Endodermal cell (in vitro differentiated cells): ENCODE results near the gene DSCAML1. TPM values are rescaled to one million over a fixed set of nuclear protein-coding genes. Genes with fewer than 3 reads are reported as not detected.

Experiments used
- DNase-seq: peaks from one replicate; pipeline ENCODE4 v3.0.0-alpha.2; 2017
- H3K27ac ChIP-seq: 2 replicates; pipeline ENCODE4 v1.5.1; 2013; ENCODE audit warnings: mild to moderate bottlenecking, low read depth, low read length, moderate library complexity
- H3K27me3 ChIP-seq: 2 replicates; pipeline ENCODE4 v1.6.1; 2013; ENCODE audit warnings: mild to moderate bottlenecking, low read length, moderate library complexity; ENCODE audit not compliant: insufficient read depth, control insufficient read depth, poor library complexity, severe bottlenecking
- H3K36me3 ChIP-seq: 2 replicates; pipeline ENCODE4 v1.7.0; 2013; ENCODE audit warnings: mild to moderate bottlenecking, low read length, moderate library complexity; ENCODE audit not compliant: control insufficient read depth, insufficient read depth
- H3K4me1 ChIP-seq: one replicate; pipeline ENCODE4 v1.7.0; 2013; ENCODE audit warnings: low read length; ENCODE audit not compliant: control insufficient read depth, insufficient read depth
- H3K4me3 ChIP-seq: 2 replicates; pipeline ENCODE4 v1.5.1; 2013; ENCODE audit warnings: mild to moderate bottlenecking, low read length, moderate library complexity
- H3K9ac ChIP-seq: 2 replicates; pipeline ENCODE4 v1.6.1; 2013; ENCODE audit warnings: mild to moderate bottlenecking, low read length, moderate library complexity; ENCODE audit not compliant: poor library complexity, severe bottlenecking; ENCODE audit errors: extremely low read depth
- H3K9me3 ChIP-seq: 2 replicates; pipeline ENCODE4 v1.6.1; 2013; ENCODE audit warnings: mild to moderate bottlenecking, low read length, moderate library complexity; ENCODE audit not compliant: control insufficient read depth
- H3K27ac Mint-ChIP-seq: 2 replicates; pipeline ENCODE4 v1.8.0; 2020; ENCODE audit warnings: mixed read lengths
- H3K27me3 Mint-ChIP-seq: 2 replicates; pipeline ENCODE4 v1.8.0; 2021; ENCODE audit warnings: mild to moderate bottlenecking, mixed read lengths; ENCODE audit not compliant: insufficient read depth
- H3K36me3 Mint-ChIP-seq: 2 replicates; pipeline ENCODE4 v1.8.0; 2020; ENCODE audit warnings: low read depth, mixed read lengths
- H3K4me1 Mint-ChIP-seq: 2 replicates; pipeline ENCODE4 v1.8.0; 2020; ENCODE audit warnings: mixed read lengths
- H3K4me3 Mint-ChIP-seq: 2 replicates; pipeline ENCODE4 v1.8.0; 2020; ENCODE audit warnings: mild to moderate bottlenecking, moderate library complexity, mixed read lengths
- H3K9me3 Mint-ChIP-seq: 2 replicates; pipeline ENCODE4 v1.8.0; 2020; ENCODE audit warnings: mild to moderate bottlenecking, mixed read lengths
- WGBS, 2 experiments: methylation state at CpG; one replicate each; pipeline versions ENCODE4 v1.1.5 to v1.1.7; 2013; ENCODE audit warnings: missing lambda C conversion rate in 2 of 2, mixed read lengths in 1 of 2; ENCODE audit not compliant: insufficient coverage in 1 of 2, insufficient read length in 1 of 2; 5-methylcytosine and 5-hydroxymethylcytosine counted together
- total RNA-seq, 2 donors: library from RNA; stranded (reverse); fragmentation: NEBNext Ultra II Directional in 1 of 2; extraction: Animal tissue kit (Norgen Biotek cat#: 25700) in 1 of 2; gene quantifications; 2 replicates in 1 of 2; 3 replicates in 1 of 2; pipeline ENCODE4 v1.2.1, GENCODE V29; 2021
- TF ChIP-seq, protein P1 (sequence below): fragments of 200-600 bp; sonication (generic); conservative IDR thresholded peaks from 2 replicates; pipeline ENCODE4 v1.5.0; 2021; ENCODE audit warnings: antibody characterized with exemption, mild to moderate bottlenecking

DSCAML1 gene
- total RNA-seq, 2 donors from 2014 or later: 5.6 to 10.9 TPM

DNA sequence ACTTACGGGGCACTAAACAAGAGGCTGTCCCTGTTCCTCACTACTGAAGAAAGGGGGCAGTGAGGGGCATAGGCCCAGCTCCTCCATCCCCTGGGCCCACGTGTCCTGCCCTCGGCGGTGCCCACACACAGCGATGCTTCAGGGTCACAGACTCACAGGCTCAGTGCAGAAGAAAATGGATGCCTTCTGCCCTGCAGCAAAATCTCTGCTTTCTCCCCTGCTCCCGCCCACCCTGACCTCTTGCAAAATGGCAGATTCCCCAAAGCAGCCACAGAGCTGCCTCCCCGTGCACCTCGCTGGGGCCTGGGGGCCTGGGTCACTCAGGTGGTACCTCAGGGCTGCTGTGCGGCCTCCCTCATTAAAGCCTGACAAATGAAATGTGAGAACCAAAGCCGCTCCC lies 204.0 kb downstream of the DSCAML1 start:
- Histone ChIP-seq H3K9ac (no peak overlapping the region), H3K9me3 (no peaks in the 10 kb centered on the region), H3K27ac (no peak overlapping the region), H3K4me3 (no peak overlapping the region), H3K4me1 (no peaks in the 10 kb centered on the region), H3K36me3 (no peaks in the 10 kb centered on the region), H3K27me3 (peaks cover 61% of the 10 kb centered on the region)
- Mint-ChIP-seq H3K36me3 (no peaks in the 10 kb centered on the region), H3K9me3 (no peaks in the 10 kb centered on the region), H3K27ac (no peak overlapping the region), H3K27me3 (peaks cover 12% of the 10 kb centered on the region), H3K4me3 (no peak overlapping the region), H3K4me1 (peaks cover 1% of the 10 kb centered on the region)
- DNase-seq: no peak
- 89 to 98% methylated on average over 8 to 10 of the region's 10 CpGs for WGBS, 2 experiments
- TF ChIP-seq, protein P1, sequence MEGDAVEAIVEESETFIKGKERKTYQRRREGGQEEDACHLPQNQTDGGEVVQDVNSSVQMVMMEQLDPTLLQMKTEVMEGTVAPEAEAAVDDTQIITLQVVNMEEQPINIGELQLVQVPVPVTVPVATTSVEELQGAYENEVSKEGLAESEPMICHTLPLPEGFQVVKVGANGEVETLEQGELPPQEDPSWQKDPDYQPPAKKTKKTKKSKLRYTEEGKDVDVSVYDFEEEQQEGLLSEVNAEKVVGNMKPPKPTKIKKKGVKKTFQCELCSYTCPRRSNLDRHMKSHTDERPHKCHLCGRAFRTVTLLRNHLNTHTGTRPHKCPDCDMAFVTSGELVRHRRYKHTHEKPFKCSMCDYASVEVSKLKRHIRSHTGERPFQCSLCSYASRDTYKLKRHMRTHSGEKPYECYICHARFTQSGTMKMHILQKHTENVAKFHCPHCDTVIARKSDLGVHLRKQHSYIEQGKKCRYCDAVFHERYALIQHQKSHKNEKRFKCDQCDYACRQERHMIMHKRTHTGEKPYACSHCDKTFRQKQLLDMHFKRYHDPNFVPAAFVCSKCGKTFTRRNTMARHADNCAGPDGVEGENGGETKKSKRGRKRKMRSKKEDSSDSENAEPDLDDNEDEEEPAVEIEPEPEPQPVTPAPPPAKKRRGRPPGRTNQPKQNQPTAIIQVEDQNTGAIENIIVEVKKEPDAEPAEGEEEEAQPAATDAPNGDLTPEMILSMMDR: no peak

- H3K4me1 ChIP-seq: no peaks in the 10 kb centered on the region
- no peak overlapping the region for H3K4me3 ChIP-seq
- H3K4me1 Mint-ChIP-seq: peaks cover 1% of the 10 kb centered on the region
- peaks cover 76% of the 10 kb centered on the region for H3K27me3 ChIP-seq
- peaks cover 17% of the 10 kb centered on the region for H3K27me3 Mint-ChIP-seq
- no peak overlapping the region for H3K4me3 Mint-ChIP-seq
- no peak overlapping the region for H3K9ac ChIP-seq
- no peaks in the 10 kb centered on the region for H3K36me3 ChIP-seq
- H3K27ac ChIP-seq: no peak overlapping the region
- no peak for DNase-seq
- no peaks in the 10 kb centered on the region for H3K9me3 ChIP-seq
- no peaks in the 10 kb centered on the region for H3K9me3 Mint-ChIP-seq
- H3K36me3 Mint-ChIP-seq: no peaks in the 10 kb centered on the region
- TF ChIP-seq, protein P1: no peak
- H3K27ac Mint-ChIP-seq: no peak overlapping the region
- 91 to 93% methylated on average over 13 to 16 of the region's 16 CpGs for WGBS, 2 experiments
Observed at GRCh38 chr11:117591316-117592039, 205.5 kb downstream of the DSCAML1 start.

GRCh38 chr11:117589063-117589462 lies 208.0 kb downstream of the DSCAML1 start:
- Histone ChIP-seq H3K9ac (no peak overlapping the region), H3K4me1 (no peaks in the 10 kb centered on the region), H3K36me3 (no peaks in the 10 kb centered on the region), H3K9me3 (no peaks in the 10 kb centered on the region), H3K27ac (no peak overlapping the region), H3K27me3 (peaks cover 76% of the 10 kb centered on the region), H3K4me3 (no peak overlapping the region)
- Mint-ChIP-seq H3K36me3 (no peaks in the 10 kb centered on the region), H3K9me3 (no peaks in the 10 kb centered on the region), H3K4me3 (no peak overlapping the region), H3K4me1 (peaks cover 2% of the 10 kb centered on the region), H3K27ac (no peak overlapping the region), H3K27me3 (peaks cover 24% of the 10 kb centered on the region)
- DNase-seq: no peak
- 89 to 92% methylated on average over 8 to 10 of the region's 11 CpGs for WGBS, 2 experiments
- TF ChIP-seq, protein P1: no peak
